ENCODE results near the gene ACSS3.
"Not testable (repeated sequence)": the region's sequence is repeated elsewhere in the genome, so short reads cannot be mapped to it uniquely, and the experiment has no call there.

ACSS3 gene, protein sequence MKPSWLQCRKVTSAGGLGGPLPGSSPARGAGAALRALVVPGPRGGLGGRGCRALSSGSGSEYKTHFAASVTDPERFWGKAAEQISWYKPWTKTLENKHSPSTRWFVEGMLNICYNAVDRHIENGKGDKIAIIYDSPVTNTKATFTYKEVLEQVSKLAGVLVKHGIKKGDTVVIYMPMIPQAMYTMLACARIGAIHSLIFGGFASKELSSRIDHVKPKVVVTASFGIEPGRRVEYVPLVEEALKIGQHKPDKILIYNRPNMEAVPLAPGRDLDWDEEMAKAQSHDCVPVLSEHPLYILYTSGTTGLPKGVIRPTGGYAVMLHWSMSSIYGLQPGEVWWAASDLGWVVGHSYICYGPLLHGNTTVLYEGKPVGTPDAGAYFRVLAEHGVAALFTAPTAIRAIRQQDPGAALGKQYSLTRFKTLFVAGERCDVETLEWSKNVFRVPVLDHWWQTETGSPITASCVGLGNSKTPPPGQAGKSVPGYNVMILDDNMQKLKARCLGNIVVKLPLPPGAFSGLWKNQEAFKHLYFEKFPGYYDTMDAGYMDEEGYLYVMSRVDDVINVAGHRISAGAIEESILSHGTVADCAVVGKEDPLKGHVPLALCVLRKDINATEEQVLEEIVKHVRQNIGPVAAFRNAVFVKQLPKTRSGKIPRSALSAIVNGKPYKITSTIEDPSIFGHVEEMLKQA

DNA sequence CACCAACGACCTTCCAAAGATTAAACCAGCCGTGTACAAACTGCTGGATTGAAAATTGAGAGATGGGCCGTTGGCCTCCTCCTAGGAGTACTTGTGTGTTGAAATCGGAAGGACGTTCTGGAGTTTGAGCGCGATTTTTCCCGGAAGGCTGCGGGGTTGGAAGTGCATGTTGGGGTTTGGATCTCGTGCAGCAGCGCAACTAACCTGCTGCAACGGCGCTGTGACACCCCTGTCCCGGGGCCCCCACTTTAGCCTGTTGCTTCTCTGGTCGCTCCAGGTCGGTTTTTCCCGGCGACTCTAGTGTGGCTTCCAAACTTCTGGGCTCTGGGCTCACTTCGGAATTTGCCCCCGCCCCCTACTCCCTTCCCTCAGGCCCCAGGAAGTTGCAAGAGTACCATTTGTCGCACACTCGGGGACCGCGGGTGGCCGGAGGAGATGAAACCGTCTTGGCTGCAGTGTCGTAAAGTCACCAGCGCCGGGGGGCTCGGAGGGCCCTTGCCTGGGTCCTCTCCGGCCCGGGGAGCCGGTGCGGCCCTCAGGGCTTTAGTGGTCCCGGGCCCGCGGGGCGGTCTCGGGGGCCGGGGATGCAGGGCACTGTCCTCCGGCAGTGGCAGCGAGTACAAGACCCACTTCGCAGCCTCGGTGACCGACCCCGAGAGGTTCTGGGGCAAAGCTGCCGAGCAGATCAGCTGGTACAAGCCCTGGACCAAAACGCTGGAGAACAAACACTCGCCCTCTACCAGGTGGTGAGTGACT is at the start of gene ACSS3:
Gene ACSS3, plus strand, starts transcription at position 394 of the 756 bp plus-strand sequence. Its CDS starts 42 bp downstream, at position 436.
- in situ Hi-C loops (cut with MboI; ENCODE audit: low pct_unique_long_range_greater_than_20kb, low sequenced_read_pairs) = no loop called here
- no peak for DNase-seq

DNA sequence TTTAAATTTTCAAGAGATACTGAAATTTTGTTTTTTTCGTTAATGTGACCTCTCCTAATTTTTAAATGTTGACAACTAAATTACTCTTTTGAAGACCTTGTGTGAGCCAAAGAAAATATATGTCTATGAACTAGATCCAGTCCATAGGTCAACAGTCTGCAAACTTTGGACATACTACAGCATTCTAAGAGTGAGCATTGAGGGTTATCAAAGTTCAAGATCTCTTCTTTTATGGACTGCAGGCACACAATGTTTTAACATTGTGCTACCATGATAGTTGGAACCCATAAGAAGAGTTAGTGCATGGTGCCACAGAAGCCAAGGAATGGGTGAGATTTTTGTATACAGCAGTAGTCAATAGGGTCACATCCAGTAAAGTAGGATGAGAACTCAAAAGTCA is 43.0 kb upstream of the ACSS3 start:
- no peak for DNase-seq
- in situ Hi-C loops (cut with MboI; ENCODE audit: low pct_unique_long_range_greater_than_20kb, low sequenced_read_pairs) = no loop called here

DNA sequence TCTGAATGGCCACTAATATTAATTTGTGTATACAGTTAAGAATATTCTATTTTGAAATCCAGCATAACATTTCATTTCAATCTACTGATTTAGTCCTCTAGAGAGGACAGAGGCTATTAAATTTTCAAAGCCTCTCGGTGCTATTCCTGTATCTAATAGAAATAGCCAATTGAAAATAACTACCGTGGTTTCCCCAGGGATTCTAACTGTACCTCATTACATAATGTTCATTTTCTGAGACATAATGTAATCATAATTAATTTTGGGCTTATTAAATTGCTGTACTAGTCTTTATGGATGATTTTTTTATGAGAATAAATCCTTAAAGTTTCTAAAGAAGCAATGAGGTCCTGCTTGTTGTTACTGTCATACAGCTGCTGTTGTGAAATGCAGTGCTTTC is 38.6 kb upstream of the ACSS3 start:
- no peak for DNase-seq
- in situ Hi-C loops (cut with MboI; ENCODE audit: low pct_unique_long_range_greater_than_20kb, low sequenced_read_pairs) = no loop called here

DNA sequence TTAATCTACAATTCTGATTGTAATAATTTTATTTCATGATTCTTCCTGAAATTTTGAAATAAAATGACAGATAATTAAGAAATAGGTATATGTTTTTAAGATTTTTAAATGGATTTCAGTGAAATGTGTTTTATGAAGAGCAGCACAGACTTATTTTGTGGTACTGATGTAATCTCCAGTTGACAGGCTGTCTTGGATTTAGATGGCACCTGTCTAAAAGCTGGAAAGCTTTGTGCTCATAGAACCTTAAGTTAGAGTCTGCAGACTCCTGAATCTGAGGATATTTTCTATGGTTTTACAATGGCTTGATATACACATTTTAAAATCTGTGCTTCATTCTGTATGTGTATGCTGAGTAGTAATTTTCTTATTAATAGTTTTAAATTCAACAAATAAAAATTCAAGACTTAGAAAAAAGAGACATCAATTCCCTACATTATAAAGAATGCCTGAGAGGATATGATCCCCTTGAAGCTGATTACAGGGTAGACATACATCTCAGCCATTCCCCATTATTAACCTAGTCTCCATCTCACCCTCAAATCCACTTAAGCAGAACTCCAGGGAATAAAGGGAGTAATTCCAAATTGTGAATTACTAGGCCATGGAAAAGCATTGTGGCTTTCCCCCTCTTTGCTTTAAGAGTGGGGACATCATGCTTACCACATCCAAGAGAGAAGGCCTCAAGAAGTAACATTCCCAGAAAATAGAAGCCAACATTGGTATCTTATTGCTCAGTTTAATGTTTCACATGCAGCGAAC is 33.7 kb upstream of the ACSS3 start:
- no peak for DNase-seq
- in situ Hi-C loops (cut with MboI; ENCODE audit: low pct_unique_long_range_greater_than_20kb, low sequenced_read_pairs) = no loop called here

DNA sequence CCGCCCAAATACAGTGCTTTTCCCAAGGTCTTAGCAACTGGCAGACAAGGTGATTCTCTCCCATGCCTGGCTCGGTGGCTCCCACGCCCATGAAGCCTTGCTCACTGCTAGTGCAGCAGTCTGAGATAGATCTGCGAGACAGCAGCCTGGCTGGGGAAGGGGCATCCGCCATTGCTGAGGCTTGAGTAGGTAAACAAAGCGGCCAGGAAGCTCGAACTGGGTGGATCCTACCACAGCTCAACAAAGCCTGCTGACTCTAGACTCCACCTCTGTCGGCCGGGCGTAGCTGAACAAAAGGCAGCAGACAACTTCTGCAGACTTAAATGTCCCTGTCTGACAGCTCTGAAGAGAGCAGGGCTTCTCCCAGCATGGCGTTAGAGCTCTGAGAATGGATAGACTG is 12.9 kb upstream of the ACSS3 start:
- DNase-seq; in situ Hi-C loops (cut with MboI; ENCODE audit: low pct_unique_long_range_greater_than_20kb, low sequenced_read_pairs): not testable (repeated sequence)

DNA sequence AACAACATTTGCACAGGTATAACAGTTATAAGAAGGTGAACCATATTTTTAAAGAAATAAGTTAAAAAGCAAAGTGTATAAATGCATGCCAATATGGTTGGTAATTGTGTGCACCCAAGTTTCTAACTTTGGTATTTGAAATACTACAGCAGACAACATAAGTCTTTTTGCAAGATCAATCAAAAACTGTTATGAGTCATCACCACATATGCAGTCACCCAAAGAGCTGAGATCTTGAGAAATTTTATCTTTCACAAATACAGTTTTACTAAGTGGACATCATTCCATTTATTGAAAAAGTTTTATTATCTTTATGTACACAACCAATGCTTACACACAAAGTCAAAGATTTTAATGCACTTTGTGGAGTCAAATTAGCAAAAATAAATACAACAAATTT is 7.0 kb upstream of the ACSS3 start:
- in situ Hi-C loops (cut with MboI; ENCODE audit: low pct_unique_long_range_greater_than_20kb, low sequenced_read_pairs) = no loop called here
- DNase-seq = no peak

DNA sequence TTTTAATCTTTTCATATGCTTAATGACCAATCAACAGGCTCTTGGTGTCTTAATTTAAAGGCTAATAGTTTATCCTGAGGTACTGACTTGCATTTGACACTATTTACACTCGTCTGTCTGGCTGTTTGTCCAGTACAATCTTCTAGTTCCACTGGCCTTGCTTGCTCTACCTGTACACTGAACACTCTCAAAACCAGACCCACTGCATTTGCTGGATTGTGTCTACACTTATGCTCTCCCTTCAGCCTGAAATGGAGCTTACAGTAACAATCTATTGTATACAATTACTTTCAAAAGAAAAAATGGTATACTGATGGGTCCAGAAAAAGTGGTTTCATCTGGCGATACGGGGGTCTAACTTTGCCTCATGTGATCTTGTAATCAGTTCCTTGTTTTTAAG is 2.3 kb upstream of the ACSS3 start:
- in situ Hi-C loops (cut with MboI; ENCODE audit: low pct_unique_long_range_greater_than_20kb, low sequenced_read_pairs) = no loop called here
- DNase-seq = no peak

DNA sequence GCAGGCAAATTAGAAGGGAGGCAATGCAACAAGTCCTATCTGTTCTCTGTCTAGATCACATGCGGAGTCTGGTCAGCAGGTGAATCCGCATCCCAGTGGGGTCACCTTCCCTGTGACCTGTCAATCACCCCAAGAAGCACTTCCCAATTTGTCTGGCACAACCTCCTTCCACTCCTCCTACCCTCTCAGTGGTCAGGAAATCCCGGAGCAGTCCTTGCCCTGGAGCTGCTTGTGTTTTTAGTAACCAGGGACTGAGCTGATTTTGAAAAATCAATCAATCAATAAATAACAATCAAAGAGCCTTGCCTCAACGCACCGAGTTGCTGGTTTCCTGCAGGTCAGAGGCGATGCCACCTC is 572 bp upstream of the ACSS3 start:
- no peak for DNase-seq
- in situ Hi-C loops (cut with MboI; ENCODE audit: low pct_unique_long_range_greater_than_20kb, low sequenced_read_pairs) = no loop called here

DNA sequence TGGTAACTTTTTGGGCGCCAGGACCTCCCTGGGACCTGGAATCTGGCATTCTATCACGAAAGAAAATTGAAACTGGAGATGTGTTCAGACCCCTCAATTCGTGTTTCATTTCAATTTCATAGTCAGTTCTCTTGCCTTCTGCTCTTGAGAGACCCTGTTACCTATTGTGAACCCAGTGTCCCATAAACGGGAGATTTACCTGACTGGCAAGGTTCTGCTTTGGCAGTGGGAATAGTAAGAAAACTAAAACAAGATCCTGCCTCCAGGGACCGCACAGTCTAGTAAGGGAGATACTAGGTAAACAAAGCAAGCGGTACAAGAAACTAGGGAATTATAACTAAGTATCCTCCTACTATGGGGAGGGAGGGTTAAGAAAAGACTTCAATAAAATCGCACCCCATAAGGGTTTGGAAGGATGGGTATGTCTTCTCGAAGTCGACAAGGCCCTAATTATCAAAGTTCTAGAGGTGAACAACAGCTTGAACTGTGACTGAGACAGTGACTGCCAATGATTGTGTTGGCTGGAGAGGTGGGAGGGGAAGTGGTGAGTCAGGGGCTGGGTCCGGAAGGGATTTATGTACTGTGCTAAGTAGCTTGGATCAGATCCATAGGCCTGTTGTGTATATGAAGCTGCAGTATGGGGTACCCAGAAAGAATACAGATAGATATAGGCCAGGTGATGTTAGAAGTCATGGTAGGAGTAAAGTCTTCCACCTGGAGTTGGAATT is 754 bp downstream of the ACSS3 start:
- no peak for DNase-seq
- in situ Hi-C loops (cut with MboI; ENCODE audit: low pct_unique_long_range_greater_than_20kb, low sequenced_read_pairs) = no loop called here

DNA sequence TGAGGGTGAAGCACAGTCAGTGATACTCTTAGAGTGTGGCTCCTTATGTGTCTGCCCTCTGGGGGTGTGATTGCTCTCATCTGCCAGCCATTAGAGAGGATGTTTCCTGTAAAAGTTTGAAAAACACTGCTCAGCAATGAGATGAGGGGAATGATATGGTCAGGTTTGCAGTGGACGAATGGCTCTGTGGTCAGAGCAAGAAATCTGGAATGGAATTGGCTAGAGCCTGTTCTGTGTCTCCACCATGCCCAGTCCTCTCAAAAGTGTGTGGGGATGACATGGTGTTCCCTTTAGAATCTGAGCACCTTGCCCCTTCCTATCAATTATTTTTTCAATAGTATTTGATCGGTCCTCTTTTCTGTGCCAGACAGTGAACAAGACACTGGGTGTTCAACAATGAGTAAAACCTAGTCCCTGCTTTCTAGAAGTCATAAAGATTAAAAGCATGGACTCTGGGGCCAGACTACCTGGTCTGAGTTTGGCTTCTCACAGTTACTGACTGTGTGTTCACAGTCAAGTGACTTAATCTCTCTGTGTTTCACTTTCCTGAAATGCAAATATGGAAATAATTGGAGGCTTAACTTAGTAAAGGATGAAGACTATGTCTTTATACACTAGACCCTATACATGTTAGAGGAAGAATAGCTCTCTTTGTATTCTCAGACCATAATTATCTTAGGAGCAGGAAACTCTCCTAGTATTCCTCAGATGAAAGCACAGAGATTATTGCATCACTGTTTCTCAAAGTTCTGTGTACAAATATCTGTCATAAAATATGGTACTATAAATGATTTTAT is 1.6 kb downstream of the ACSS3 start:
- in situ Hi-C loops (cut with MboI; ENCODE audit: low pct_unique_long_range_greater_than_20kb, low sequenced_read_pairs) = no loop called here
- no peak for DNase-seq

DNA sequence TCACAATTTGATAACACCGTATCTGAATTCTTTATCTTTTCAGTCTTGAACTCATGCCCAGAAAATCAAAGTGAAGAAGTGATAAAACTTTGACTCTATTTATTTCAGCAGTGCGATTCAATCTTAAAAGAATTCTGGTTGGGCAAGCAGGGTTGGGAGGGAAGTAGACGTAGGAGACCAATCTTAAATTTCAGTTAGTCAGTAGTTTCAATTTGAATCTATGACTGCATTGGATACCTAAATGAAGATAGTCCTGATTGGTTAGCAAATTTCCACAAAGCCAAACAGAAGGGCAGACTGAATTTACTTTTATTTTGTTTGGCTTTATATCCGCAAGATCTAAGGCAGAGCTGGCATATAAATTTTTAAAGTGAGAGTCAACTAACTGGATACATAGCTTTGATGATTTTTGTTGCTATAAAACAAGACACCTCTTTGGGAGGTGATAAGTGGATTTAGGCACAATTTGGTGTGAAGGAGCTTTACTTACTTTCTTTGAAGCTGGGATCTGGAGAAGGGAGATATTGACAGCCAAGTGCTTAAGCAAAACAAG is 2.6 kb downstream of the ACSS3 start:
- no peak for DNase-seq
- in situ Hi-C loops (cut with MboI; ENCODE audit: low pct_unique_long_range_greater_than_20kb, low sequenced_read_pairs) = no loop called here

DNA sequence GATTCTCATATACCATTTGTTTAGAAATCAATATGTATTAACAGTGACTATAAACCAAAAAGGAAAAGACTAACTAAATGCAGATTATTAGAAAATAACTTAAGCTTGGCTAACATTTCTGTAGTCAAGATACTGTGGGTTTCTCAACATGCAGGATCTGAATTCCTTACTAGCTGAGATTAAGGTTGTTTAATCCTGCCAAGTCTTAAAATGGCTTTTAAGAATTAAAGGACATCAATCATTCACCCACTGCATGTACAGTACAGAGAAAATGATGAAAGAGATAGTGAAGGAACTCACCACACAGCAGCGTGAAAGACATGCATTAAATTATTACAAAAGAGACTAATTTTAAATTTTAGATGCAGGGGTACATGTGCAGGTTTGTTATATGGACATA is 3.8 kb downstream of the ACSS3 start:
- in situ Hi-C loops (cut with MboI; ENCODE audit: low pct_unique_long_range_greater_than_20kb, low sequenced_read_pairs) = no loop called here
- DNase-seq = no peak

DNA sequence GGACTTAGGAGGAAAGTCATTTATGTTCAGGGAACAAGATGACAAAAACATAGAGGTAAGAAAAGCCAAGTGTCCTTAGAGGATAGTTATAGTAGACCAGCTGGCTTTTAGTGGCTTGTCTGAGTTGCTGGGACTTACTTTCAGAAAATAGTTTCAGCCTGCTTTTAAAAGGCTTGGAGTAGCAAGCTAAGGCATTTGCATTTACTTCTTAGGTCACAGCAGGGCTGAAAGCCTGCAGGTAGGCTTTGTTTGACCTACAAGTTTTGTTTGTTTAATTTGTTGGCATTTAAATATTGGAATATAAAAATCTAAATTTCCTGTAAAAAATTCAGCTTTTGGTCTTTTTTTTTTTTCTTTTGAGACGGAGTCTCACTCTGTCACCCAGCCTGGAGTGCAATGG is 5.1 kb downstream of the ACSS3 start:
- in situ Hi-C loops (cut with MboI; ENCODE audit: low pct_unique_long_range_greater_than_20kb, low sequenced_read_pairs) = no loop called here
- DNase-seq = no peak

DNA sequence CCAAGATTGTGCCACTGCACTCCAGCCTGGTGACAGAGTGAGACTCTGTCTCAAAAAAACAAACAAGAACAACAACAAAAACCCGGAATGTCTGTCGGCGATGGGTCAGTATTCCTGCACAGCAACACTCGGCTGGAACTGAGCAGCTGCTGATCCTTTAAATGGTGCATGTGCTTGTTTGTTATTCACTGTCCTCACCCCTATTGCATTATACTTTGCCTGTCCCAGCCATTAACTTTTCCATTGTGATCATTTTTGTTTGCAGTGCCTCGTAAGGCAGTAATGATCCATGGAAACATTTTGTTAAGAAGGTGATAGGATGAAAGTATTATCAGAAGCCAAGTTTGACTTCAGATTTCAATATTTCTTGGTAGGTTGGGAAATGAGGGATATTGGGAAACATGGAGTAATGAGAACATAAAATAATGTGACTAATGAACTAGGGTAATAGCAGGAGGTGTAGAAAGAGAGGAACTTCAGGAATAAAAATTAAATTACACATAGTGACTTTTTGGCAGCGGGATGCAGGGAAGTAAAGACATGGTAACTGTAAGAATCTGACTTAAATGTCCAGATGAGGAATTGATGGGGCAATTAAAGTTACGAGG is 6.1 kb downstream of the ACSS3 start:
- no peak for DNase-seq
- in situ Hi-C loops (cut with MboI; ENCODE audit: low pct_unique_long_range_greater_than_20kb, low sequenced_read_pairs) = no loop called here

DNA sequence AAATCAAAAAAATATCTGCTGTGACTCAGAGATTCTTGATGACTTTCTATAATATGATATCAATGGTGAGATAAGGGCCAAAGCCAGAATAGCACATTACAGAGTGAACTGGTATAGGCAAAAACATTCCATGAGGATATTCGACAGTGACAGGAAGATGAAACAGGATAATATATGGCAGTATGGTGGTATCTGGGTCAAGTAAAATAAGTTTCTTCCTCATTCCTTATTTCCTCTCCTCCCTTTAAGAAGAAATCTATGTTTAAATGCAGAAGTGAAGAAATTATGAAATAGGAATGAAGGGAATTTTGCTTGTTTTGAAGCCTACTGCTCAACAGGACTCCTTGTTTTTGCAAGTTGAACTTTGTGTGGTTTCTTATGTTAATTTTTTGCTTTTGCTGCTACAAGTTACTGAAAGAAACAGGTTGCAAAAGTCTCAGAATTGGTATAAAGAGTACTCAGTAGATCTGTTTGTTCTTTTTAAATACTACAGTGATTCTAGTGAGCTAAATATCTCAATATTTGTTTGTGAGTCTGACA is 7.0 kb downstream of the ACSS3 start:
- in situ Hi-C loops (cut with MboI; ENCODE audit: low pct_unique_long_range_greater_than_20kb, low sequenced_read_pairs) = no loop called here
- no peak for DNase-seq

DNA sequence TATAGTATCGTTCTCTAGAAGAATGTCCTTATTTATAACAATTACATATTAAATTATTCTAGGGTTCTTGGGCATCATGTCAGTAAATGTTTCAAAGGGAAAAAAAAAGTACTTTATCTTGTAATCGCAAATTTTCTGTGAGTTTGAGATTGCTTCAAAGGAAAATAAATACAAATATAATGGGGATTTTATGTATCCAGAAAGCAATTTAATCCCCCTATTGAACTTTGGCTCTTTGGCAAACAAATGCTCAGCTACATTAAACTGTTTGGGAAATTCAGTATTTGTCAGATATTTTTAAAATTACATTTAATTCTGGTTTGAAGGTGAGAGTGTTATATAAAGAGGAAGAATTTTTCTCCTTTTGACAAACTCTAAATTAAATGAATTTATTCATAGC is 8.0 kb downstream of the ACSS3 start:
- in situ Hi-C loops (cut with MboI; ENCODE audit: low pct_unique_long_range_greater_than_20kb, low sequenced_read_pairs) = no loop called here
- no peak for DNase-seq

DNA sequence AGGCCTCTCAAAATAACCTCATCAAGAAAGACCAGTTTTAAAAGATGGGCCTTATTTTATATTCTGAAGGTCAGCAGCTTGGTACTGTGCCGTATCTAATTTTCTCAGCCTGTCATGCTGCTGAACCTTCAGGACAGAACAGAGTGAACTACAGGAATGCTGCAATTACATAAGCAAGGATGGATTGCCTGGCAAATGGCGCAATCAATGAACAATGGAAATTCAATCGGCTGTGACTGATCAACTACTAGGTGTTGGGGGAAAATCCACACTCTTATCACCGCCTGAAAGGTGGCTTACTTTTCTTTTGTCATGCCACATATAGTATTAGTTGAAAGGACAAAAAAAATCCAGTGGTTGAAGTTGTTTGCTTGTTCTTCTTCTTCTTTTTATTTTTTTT is 8.5 kb downstream of the ACSS3 start:
- in situ Hi-C loops (cut with MboI; ENCODE audit: low pct_unique_long_range_greater_than_20kb, low sequenced_read_pairs) = no loop called here
- DNase-seq = no peak

All from KBM-7 (cell line).